Stimulated activated CD4-positive, alpha-beta T cell treated with anti-CD3 and anti-CD28 coated beads, Interleukin-4, amount 100 ng/mL, for 24 hours (primary cell): ENCODE results near the gene ZNF260.
"Not testable (repeated sequence)": the region's sequence is repeated elsewhere in the genome, so short reads cannot be mapped to it uniquely, and the experiment has no call there.

ENCODE experiments used
- DNase-seq: peaks from one replicate; pipeline ENCODE4 v3.0.0-alpha.2; 2020

The ZNF260 gene

DNA sequence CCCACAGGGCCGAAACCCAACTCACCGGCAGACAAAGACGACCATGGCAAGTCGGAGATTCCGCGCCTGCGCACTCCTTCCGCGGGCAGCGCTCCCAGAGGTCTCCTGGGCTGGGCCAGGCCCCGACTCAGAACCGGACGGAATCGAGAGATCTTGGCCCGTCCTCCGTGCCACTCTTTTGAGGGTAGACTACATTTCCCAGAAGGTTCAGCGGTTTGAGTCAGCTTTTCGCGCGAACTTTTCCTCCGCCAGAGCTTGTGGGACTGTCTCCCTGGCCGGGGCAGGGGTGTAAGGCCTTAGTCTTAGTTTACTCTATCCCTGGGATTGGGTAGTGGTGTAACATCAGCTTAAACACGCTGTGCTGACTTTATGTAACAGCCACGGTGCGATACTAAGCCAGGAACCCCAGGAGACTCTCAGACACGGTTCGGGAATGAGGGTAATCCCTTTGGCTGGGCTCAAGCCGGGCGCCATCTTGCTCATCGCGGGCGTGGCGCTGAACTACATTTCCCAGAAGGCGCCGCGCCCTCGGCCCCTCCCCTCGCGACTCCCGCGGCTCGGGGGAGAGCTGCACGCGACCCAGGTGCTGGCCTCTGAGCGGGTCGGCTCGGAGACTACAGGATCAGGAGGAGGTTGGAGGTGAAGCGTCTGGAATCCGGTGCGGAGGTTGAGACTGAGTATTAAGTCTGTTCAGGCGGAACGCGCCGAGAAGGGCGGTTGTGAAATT is at the start of gene ZNF260:
Gene ZNF260, minus strand, starts transcription at position 78 of the 727 bp plus-strand sequence. CDS start 13,033 bp downstream, outside the sequence.
- peak; percentile 94 for DNase-seq

DNA sequence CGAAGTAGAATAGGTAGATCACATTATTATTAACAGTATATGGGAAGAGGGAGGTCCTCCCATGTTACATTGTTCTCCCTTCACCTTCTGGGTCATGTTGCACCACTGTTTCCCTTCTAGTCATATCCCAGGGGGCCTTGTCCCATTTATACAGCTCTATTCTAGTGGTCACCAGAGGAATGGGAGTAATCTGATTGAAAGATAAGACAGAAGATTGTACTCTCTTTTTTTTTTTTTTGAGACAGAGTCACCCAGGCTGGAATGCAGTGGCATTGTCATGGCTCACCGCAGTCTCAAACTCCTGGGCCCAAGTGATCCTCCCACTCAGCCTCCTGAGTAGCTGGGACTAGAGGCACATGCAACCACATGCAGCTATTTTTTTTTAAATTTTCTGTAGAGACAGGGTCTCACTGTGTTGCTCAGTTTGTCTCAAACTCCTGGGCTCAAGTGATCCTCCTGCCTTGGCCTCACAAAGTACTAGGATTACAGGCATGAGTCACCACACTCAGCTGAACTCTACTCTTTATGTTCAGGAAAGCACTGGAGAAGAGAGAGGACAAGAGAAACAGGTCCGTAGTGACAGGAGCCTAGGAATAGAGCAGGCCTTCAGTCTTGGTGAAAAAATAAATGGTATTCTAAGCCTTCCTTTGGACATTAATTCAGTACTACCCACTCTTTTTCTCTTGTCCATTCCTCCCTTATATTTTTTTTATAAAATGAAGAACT is 49.4 kb upstream of the ZNF260 start:
- no peak for DNase-seq

- no peak for DNase-seq
Measured at GRCh38 chr19:36574741-36575140, 46.7 kb upstream of the ZNF260 start.

DNA sequence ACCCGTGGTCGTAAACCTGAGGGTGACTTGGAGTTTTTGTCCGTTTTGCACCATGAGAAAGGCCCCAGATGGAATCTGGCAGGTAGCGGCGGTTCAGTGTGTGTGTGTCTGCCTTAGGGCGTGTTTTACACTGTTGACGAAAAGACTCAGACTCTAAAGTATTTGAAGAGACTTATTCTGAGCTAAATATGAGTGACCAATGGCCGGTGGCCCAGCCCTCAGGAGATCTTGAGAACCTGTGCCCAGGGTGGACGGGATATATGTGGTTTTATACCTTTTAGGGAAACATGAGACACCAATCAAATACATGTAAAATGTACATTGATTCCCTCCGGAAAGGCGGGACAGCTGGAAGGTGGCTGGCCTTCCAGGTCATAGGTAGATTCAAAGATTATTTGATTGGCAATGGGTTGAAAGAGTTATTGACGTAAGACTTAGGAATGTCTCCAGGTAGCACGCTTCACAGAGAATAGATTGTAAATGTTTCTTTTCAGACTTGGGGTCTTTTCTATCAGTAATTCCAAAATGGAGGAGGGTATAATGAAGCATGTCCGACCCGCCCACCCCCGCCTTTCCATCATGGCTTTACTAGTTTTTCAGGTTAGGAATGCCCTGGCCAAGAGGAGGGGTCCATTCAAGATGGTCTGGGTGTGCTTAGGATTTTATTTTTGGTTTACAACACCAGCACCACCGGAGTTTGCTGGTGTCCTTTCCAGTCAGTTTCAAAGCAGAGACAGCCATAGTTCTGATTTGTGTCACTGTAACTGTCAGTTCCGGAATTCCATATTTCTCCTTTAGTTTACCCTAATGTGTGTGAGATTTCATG is 46.0 kb upstream of the ZNF260 start:
- no peak for DNase-seq

DNA sequence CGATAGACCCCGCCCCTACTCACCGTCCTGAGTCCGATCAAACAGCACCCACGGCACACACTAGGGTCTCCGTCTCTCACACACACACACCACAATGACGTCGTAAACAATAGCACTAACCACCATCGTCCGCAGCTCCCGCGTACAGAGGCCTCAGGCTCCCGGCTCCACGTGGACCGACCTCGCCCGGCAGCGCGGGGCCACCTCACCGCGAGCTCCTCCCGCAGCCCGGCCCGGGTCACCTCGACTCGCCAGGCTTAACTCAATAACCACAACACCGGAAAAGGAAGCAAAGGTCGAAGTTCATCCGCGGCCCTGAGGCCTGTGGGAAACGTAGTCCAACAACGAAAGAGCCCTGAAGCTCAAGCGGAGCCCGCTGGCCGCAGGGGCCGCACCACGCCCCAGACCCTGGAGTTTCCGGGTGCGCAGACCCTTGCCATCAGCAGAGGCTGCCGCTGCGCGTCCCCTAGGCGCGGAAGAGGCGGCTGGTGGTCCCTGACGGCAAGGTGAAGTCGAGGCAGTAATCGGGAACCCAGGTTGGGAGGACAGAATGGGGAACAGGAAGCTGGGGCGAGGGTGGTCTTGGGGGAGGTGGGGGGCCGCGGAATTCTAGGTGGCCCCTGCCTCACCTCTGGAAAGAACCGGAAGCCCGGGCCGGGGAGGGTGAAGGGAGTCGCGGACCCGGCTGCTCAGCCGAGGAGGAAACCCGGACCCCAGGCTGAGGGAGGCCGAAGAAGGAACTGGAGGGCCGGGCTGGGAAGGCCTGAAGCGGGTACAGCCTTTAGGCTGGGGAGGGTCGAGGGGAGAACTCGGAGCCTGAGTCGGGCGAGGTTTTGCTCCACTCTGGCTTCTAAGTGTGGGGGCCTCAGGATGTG is 45.2 kb upstream of the ZNF260 start, which contains the start of gene ZNF529:
Gene ZNF529, minus strand, starts transcription at position 273 of the 875 bp plus-strand sequence. CDS start 946 bp downstream, outside the sequence.
- DNase-seq: peak; percentile 87

GRCh38 chr19:36572593-36573019 is 44.5 kb upstream of the ZNF260 start:
- no peak for DNase-seq

- DNase-seq: no peak
Measured at GRCh38 chr19:36564391-36564790, 36.3 kb upstream of the ZNF260 start.

DNA sequence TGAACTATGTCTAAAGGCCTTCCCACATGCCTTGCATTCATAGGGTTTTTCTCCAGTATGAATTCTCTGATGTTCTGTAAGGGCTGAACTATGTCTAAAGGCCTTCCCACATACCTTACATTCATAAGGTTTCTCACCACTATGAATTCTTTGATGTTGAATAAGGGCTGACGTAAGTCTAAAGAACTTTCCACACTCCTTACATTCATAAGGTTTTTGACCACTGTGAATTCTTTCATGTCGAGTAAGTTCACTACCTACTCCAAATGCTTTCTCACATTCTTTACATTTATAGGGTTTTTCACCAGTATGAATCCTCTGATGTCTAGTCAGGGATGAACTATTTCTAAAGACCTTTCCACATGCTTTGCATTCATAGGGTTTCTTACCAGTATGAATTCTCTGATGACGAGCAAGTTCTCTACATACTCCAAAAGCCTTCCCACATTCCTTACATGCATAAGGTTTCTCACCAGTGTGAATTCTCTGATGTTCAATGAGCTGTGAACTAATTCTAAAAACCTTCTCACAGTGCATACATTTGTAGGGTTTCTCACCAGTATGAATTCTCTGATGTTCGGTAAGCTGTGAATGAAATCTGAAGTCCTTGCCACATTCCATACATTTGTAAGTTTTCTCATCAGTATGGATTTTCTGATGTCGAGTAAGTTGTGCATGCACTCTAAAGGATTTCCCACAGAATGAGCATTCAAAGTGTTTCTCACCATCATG is 19.1 kb upstream of the ZNF260 start:
- DNase-seq: no peak

DNA sequence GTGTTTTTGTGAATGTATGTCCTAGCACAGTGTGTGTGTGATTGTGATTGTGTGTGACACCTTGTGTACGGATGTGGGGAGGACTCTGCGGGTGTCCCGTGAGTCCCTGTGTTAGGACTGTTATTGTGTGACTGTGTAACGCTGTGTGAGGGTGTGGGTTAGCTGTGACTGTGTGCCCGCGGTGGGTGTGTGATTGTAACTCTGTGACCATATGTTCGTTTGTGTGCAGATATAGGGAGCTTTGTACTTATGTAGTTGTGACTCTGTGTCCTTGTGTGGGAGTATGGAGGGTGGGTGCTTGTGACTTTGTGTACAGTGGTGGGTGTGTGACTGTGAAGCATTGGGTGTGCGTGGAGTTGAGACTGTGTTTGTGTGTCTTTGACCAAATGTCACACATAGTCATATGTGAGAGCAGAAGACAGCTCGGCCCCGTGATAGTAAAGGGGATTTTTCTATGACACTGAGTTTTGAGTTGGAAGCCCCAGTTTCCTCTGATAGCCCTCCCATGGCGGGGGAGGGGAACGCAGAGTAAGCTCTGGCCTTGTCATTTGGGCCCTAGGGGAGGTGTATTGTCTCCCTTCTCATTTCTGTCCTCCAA is 949 bp upstream of the ZNF260 start:
- DNase-seq: peak; percentile 12

- no peak for DNase-seq
Measured at GRCh38 chr19:36527873-36528193, 238 bp downstream of the ZNF260 start.

DNA sequence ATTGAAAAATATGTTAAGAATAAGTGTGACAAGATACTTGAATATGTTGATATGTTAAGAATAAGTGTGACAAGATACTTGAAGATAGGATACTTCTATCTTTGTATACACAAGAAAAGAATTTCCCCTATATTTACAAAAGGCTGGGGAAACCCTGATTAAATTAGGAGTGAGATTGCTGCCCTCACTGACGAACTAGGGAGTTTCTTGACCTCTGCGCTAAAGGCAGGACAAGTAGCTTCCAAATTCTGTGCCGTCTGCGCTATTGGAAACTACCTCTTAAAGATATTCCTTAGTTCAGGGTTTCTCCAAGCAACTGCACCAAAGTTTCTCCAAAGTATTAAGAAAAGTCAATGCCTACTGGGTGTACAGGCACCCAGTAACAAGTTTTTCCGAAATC is 730 bp downstream of the ZNF260 start:
- no peak for DNase-seq

- DNase-seq: no peak
Measured at GRCh38 chr19:36526581-36526980, 1.5 kb downstream of the ZNF260 start.

GRCh38 chr19:36524617-36525016 is 3.5 kb downstream of the ZNF260 start:
- no peak for DNase-seq

- no peak for DNase-seq
Measured at GRCh38 chr19:36514012-36514612, 14.0 kb downstream of the ZNF260 start.

- DNase-seq: no peak
Measured at GRCh38 chr19:36508325-36508724, 19.7 kb downstream of the ZNF260 start.

- no peak for DNase-seq
Measured at GRCh38 chr19:36501973-36502372, 26.1 kb downstream of the ZNF260 start.

GRCh38 chr19:36497001-36497400 is 31.1 kb downstream of the ZNF260 start:
- DNase-seq: no peak

- peak; percentile 10 for DNase-seq
Measured at GRCh38 chr19:36492689-36493453, 35.2 kb downstream of the ZNF260 start.

DNA sequence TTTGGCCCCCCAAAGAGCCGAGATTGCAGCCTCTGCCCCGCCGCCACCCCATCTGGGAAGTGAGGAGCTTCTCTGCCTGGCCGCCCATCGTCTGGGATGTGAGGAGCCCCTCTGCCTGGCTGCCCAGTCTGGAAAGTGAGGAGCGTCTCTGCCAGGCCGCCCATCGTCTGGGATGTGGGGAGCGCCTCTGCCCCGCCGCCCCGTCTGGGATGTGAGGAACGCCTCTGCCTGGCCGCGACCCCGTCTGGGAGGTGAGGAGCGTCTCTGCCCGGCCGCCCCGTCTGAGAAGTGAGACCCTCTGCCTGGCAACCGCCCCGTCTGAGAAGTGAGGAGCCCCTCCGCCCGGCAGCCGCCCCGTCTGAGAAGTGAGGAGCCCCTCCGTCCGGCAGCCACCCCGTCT is 37.2 kb downstream of the ZNF260 start:
- not testable (repeated sequence) for DNase-seq

GRCh38 chr19:36489920-36490415 is 38.1 kb downstream of the ZNF260 start:
- peak; percentile 76 for DNase-seq
